Activated T-cell treated with anti-CD3 and anti-CD28 coated beads, Interleukin-2, amount 50 U/mL, for 48 hours (primary cell): ENCODE measurements around the gene ATL2.
"Not testable (repeated sequence)": the region's sequence is repeated elsewhere in the genome, so short reads cannot be mapped to it uniquely, and the experiment has no call there.

Source experiments
- DNase-seq, 2 experiments: peaks; one replicate each; pipeline ENCODE4 v3.0.0-alpha.2; 2020

Gene ATL2

GRCh38 chr2:38268691-38269327 lies 108.3 kb downstream of the ATL2 start:
- no peak for DNase-seq

GRCh38 chr2:38268001-38268400 lies 109.1 kb downstream of the ATL2 start:
- no peak for DNase-seq

GRCh38 chr2:38267270-38267925 lies 109.7 kb downstream of the ATL2 start:
- no peak for DNase-seq

- no peak for DNase-seq
Observed at GRCh38 chr2:38266382-38267061, 110.6 kb downstream of the ATL2 start.

DNA sequence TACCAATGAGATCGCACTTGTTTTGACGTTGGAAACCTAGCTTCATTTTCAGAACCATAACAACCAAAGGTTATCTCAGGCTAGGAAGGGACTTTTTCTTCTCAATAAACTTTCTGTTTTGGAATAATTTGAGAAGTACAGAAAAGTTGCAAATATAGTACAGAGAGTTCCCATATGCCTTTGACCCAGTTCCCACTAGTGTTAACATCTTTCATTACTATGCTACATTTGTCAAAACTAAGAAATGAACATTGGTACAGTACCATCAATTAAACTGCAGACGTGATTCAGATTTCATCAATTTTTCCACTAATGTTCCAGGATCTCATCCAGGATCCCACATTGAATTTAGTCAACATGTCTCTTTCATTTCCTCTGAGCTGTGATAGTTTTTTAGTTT lies 111.6 kb downstream of the ATL2 start:
- no peak for DNase-seq

DNA sequence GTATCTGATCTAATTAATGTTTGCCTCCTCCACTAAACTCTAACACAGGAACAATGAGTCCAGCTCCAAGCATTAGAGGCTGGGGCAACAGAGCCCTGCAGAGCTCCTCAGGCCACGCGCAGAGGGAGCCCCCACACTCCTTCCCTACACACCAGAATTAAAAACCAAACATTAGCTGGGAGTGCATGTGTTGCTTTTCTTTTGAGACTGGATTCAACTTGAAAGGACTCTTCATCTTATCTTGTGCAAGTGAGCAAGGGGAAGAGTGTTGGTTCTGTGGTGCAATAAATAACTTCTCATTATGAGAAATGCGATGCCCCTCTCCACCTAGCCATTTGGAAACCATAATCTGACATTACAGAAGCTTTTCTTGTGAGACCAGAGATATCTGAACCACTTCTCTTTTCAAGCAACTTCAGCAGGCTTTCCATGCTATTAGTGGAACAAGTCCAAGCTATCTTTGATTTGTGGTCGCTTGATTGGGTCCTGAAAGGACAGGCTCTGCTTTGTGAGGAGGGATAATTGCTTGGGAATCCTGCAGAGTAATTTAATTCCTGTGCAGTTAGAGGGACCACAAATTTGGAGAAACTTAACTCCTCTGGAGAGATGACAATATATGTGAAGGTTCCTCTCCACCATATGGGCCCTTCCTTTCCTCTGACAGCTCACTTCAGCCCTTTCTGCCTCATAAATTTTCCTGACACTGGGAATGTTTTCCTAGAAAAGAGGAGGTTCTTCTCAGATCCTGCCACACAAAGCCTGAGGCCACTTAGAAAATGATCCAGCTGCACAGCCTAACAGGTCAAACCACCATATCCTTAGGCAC lies 112.5 kb downstream of the ATL2 start:
- DNase-seq, result no peak

DNA sequence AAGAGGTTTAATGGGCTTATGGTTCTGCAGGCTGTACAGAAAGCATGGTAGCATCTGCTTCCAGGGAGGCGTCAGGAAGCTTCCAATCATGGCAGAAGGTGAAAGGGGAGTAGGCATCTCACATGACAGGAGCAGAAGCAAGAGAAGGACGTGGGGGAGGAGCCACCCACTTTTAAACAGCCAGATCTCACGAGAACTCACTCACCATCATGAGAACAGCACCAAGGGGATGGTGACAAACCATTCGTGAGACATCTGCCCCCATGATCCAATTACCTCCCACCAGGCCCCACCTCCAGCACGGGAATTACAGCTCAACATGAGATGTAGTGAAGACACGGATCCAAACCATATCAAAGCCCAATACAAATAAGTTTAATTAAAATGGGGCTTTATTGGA lies 113.8 kb downstream of the ATL2 start:
- DNase-seq, result no peak

DNA sequence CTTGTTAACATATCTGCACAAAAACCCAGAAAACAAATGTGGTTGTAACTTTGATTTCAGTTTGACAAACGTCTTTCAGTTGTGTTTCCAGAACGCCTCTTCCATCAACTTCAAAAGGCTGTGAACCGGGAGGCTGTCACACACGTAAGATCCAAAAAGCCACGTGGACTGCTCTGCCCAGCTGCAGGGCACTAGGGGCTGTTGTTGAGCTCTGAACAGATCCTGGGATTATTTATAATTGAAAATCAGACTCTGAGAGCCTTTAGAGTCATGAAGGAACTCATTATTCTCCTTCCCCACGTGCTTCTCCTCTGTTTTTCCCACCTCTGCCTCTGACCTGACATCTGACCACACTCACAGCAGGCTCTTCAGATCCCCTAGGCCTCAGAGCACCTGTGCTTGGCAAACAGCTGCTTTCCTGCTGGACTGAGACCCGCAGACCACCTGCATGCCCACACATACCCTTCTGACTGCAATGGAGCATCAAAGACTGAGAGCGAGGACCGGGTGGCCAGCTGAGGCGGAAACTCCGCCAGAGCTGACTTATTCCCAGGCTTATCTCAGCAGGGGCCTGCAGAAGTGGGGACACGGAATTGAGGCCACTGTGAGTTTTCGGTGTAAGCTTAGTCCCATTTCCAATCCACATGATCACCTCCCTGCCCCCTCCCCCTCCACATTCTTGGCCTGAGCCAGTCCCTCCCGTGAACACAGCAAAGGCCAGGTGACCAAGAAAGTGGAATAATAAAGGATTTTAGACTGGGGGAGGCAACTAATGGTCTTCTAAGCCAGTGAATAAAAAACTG lies 114.8 kb downstream of the ATL2 start:
- peak; percentile 40 to 54 for DNase-seq

GRCh38 chr2:38261569-38262068 lies 115.5 kb downstream of the ATL2 start:
- peak; percentile 32 for DNase-seq

- DNase-seq, result no peak
Observed at GRCh38 chr2:38260972-38261371, 116.1 kb downstream of the ATL2 start.

DNA sequence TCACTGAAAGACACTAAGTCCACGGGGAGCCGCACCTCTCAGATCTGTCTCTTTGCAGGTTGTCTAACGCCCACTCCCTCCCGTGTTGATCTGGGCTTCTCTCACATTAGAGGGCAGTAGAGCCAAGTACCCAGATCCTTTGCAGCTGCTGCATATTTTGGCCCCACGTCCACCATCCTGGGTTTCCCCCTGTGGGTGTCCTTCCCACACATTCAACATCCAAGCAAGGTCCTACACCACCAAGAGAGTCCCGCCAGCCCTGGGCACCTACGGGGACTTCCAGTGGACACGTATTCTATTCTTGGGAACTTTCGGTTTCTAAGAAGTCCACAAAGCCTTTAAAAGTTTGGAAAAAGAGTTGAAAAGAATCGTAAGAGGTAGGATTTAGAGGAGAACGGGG lies 116.6 kb downstream of the ATL2 start:
- DNase-seq, result peak; percentile 44 to 47

- DNase-seq, result no peak
Observed at GRCh38 chr2:38259311-38259710, 117.8 kb downstream of the ATL2 start.

GRCh38 chr2:38257680-38258079 lies 119.4 kb downstream of the ATL2 start:
- DNase-seq, result not testable (repeated sequence)

- DNase-seq, result no peak
Observed at GRCh38 chr2:38256610-38257009, 120.5 kb downstream of the ATL2 start.

DNA sequence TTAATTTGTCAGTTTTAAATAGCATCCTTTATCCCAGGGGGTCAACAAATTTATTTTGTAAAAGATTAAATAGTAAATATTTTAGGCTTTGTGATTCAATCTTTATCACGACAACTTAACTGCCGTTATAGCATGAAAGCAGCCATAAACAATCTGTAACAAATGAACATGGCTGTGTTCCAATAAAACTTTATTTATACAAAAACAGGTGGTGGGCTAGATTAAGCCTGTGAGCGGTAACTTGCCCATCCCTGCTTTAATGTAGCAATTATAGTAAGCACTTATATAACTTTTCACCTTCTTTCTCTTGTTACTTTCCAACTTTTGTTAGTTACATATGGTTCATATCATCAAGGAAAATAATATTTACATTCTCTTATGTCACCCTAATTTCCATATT lies 121.9 kb downstream of the ATL2 start:
- no peak for DNase-seq

- no peak for DNase-seq
Observed at GRCh38 chr2:38254796-38255195, 122.3 kb downstream of the ATL2 start.

DNA sequence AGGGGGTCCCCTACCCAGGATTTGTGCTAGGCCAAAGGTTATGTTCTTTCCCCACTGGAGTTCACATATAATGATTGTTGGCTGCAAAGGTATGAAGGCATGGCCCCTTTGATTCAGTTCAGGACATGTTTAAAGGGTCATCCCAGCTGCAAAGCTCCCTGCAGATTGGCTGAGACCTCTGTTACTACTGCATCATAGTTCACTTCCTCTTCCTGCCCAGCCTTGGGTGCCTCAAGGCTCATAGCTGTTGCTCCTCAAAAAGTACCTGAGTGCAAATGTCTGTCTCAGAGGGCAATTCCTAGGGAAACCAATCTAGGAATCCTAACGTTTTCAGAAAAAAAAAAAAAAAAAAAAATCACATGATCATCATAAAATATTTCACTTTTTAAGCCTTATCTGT lies 125.1 kb downstream of the ATL2 start:
- DNase-seq, result no peak

GRCh38 chr2:38248707-38249106 lies 128.4 kb downstream of the ATL2 start:
- DNase-seq, result no peak

GRCh38 chr2:38248255-38248654 lies 128.8 kb downstream of the ATL2 start:
- DNase-seq, result no peak

- no peak for DNase-seq
Observed at GRCh38 chr2:38246105-38246504, 131.0 kb downstream of the ATL2 start.

DNA sequence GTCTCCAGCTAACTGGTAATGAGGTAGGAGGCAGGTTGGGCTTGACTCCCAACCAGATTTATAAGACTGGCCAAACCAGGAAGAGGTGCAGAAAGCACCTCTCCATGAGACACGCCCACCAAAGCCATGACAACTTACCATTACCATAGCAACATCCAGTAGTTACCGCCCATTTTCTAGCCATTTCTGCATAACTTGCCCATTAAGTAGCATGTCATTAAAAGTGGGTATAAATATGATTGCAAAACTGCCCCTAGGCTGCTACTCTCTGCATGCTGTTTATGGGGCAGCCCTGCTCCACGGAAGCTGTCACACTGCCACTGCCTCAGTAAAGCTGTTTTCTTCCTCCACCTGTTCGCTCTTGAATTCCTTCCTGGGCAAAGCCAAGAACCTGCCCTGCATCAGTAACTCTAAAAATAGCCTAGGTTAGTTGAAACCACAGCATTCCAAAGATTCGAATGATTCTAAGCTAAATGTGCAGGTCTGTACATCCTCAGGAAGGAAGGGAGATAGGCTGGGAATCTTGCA lies 131.9 kb downstream of the ATL2 start:
- no peak for DNase-seq

DNA sequence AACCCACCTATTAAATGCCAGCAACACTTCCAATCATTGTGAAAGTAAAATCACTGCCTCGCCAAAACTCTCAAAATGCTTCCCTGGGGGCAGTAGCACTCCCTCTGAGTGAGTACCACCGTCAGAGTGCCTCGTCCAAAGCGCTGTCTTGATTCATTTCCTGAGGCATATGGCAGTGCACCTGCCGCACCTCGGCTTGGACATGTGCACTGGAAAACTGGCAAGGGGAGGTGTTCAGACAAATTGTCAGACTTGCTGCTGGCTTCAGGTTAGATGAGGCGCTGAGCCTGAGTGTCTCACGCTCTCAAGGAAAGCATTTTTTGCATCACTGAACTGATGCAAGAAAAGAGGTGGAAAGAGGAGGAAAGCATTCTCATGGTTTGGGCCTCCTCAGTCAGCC lies 132.8 kb downstream of the ATL2 start:
- DNase-seq, result no peak
